Sigmoid colon (tissue), 7 donors: ENCODE measurements around the gene BCOR. TPM values are rescaled to one million over a fixed set of nuclear protein-coding genes. Genes with fewer than 3 reads are reported as not detected.

ENCODE experiments used
- DNase-seq: peaks from one replicate; pipeline ENCODE4 v3.0.0-alpha.2; 2019
- H3K27ac ChIP-seq, 4 donors: fragments of 200-600 bp; sonication (generic); one replicate each; pipeline ENCODE4 v1.5.1; 2016 to 2019; ENCODE audit warnings: mild to moderate bottlenecking in 1 of 4
- H3K27me3 ChIP-seq, 3 donors: fragments of 200-600 bp; sonication (generic); one replicate each; pipeline ENCODE4 v1.5.1; 2019; ENCODE audit warnings: mild to moderate bottlenecking in 1 of 3
- H3K36me3 ChIP-seq, 4 donors: fragments of 200-600 bp; sonication (generic); one replicate each; pipeline ENCODE4 v1.5.1; 2016 to 2019
- H3K4me1 ChIP-seq, 4 donors: fragments of 200-600 bp; sonication (generic); one replicate each; pipeline ENCODE4 v1.5.1; 2017 to 2019
- H3K4me3 ChIP-seq, 4 donors: fragments of 200-600 bp; sonication (generic); one replicate each; pipeline ENCODE4 v1.5.1; 2017 to 2019; ENCODE audit warnings: mild to moderate bottlenecking in 2 of 4, moderate library complexity in 1 of 4
- H3K9me3 ChIP-seq, 4 donors: fragments of 200-600 bp in 3 of 4; sonication (generic) in 3 of 4; one replicate each; pipeline versions ENCODE4 v1.5.1 to v1.6.1; 2013 to 2019
- CTCF ChIP-seq, 4 experiments: fragments of 450-650 bp in 3 of 4; fragments of 200-600 bp in 1 of 4; IDR thresholded peaks; one replicate each; pipeline ENCODE4 v1.5.1; 2016 to 2019; ENCODE audit warnings: antibody characterized with exemption in 4 of 4, mild to moderate bottlenecking in 3 of 4, moderate library complexity in 2 of 4
- EP300 ChIP-seq, 4 donors: sonication (generic); formaldehyde crosslinking; IDR thresholded peaks; one replicate each; pipeline ENCODE4 v1.6.1; 2017; ENCODE audit warnings: antibody characterized with exemption in 4 of 4
- POLR2A ChIP-seq, 2 donors: fragments of 450-650 bp; IDR thresholded peaks; one replicate each; pipeline ENCODE4 v1.6.1; 2016; ENCODE audit warnings: antibody characterized with exemption in 2 of 2, mild to moderate bottlenecking in 2 of 2, moderate library complexity in 2 of 2
- POLR2AphosphoS5 ChIP-seq, 4 donors: sonication (generic); formaldehyde crosslinking; IDR thresholded peaks; one replicate each; pipeline ENCODE4 v1.6.1; 2017; ENCODE audit warnings: antibody characterized with exemption in 4 of 4
- WGBS, 2 donors: extraction: QIAGEN DNeasy Blood & Tissue Kit; methylation state at CpG; one replicate each; pipeline ENCODE4 v1.1.7; 2013; 5-methylcytosine and 5-hydroxymethylcytosine counted together
- intact Hi-C: fragments of 100-400 bp; cut with DNase I; formaldehyde crosslinking; loops from one replicate; pipeline ENCODE4 v1.15.1; 2023
- polyA plus RNA-seq, 3 donors: library from polyadenylated mRNA; stranded (reverse); fragments of 200-250 nt; gene quantifications; one replicate each; pipeline ENCODE4 v1.2.3, GENCODE V29; 2013
- total RNA-seq, 4 donors: library from RNA; depleted of rRNA; stranded (reverse); fragments of >200 nt; gene quantifications; one replicate each; pipeline ENCODE4 v1.1.0, GENCODE V29; 2016
- donor health status: healthy with polysubstance abuse.
- donor health status: Bipolar disorder and iron deficiency.
- donor health status: healthy.

The BCOR gene
- total and polyA plus RNA-seq, 7 donors = 3.5 to 31.6 (median 15.8) TPM

GRCh38 chrX:40012039-40012867, 85.5 kb downstream of the BCOR start:
- intact Hi-C loops = loop anchor here (2.0 to 10.0 kb wide), 7 partner anchors 60 to 1210 kb away; partner anchors contain the start of gene MID1IP1
- WGBS, 2 donors = 2 to 7% methylated on average over 60 of the region's 60 CpGs
- Histone ChIP-seq H3K4me1 (peaks cover 0 to 42% (median 14%) of the 10 kb centered on the region in 4 donors), H3K36me3 (no peaks in the 10 kb centered on the region), H3K4me3 (peak overlapping the region; percentile 51 to 64 (median 58)), H3K27ac (peak overlapping the region; percentile 83 to 91 (median 90)), H3K9me3 (no peaks in the 10 kb centered on the region), H3K27me3 (peaks cover 0 to 8% (median 0%) of the 10 kb centered on the region in 3 donors)
- TF ChIP-seq CTCF (IDR thresholded peaks at IDR 0.05) = no peak
- TF ChIP-seq POLR2AphosphoS5 (IDR thresholded peaks at IDR 0.05) = peak in 3 of 4 donors; percentile 7 to 55 (median 55)
- TF ChIP-seq POLR2A (IDR thresholded peaks at IDR 0.05) = no peak
- TF ChIP-seq EP300 (IDR thresholded peaks at IDR 0.05) = no peak
- peak; percentile 75 for DNase-seq

- no peaks in the 10 kb centered on the region for H3K36me3 ChIP-seq
- 58 to 65% methylated on average over 24 of the region's 24 CpGs for WGBS, 2 donors
- peak overlapping the region; percentile 83 to 91 (median 90) for H3K27ac ChIP-seq
- H3K27me3 ChIP-seq = peaks cover 0 to 8% (median 0%) of the 10 kb centered on the region in 3 donors
- H3K4me1 ChIP-seq = peaks cover 0 to 43% (median 14%) of the 10 kb centered on the region in 4 donors
- intact Hi-C loops = loop anchor here (2.0 to 10.0 kb wide), 7 partner anchors 59 to 1209 kb away; partner anchors contain the start of gene MID1IP1
- H3K9me3 ChIP-seq = no peaks in the 10 kb centered on the region
- peak overlapping the region in 2 of 4 donors; percentile 18 to 64 for H3K4me3 ChIP-seq
- no peak for DNase-seq
- no peak for TF ChIP-seq POLR2AphosphoS5 (IDR thresholded peaks at IDR 0.05)
- no peak for TF ChIP-seq POLR2A (IDR thresholded peaks at IDR 0.05)
- TF ChIP-seq CTCF (IDR thresholded peaks at IDR 0.05) = no peak
- no peak for TF ChIP-seq EP300 (IDR thresholded peaks at IDR 0.05)
These were observed 86.3 kb downstream of the BCOR start for GRCh38 chrX:40011322-40012038.

DNA sequence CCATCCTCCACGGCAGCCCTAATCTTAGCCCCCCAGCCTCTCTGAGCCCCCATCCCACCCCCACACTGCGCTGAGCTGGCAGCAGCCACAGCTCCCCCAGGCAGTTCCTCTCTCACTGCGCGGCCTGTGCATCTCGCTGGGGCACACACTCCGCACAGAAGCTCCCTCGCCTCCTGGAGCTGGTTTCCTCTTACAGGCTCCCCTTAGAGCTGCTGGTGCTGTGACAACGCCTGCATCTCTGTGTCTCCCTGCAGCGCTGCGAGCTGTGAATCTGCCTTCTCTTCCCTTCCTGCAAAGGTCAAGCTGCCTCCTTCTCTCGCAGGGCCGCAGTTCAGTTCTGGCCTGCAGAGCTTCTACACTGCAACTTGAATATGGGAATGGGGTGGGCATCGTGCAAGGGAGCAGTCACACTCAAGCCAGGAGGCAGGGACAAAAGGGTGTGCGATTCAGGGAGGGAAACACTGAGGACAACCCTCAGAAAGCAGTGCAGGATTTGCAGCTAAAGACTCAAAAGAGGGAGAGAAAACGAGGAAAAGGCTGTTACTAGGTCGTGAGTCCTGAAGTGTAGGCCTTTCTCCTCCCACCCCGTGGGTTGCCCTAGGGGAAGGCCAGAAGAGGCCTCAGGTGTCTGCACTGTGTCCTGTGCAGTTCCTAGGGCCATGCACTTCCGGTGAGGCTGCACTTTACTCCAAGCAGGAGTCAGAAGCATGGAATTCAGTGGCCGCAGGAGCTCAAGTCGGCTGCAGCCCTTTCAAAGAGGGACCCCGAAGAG, 87.0 kb downstream of the BCOR start:
- Histone ChIP-seq H3K4me3 (no peak overlapping the region), H3K4me1 (peaks cover 0 to 50% (median 15%) of the 10 kb centered on the region in 4 donors), H3K27ac (no peak overlapping the region), H3K9me3 (no peaks in the 10 kb centered on the region), H3K36me3 (no peaks in the 10 kb centered on the region), H3K27me3 (peaks cover 0 to 5% (median 0%) of the 10 kb centered on the region in 3 donors)
- intact Hi-C loops = loop anchor here (5.0 to 10.0 kb wide), 6 partner anchors 58 to 1208 kb away; partner anchors contain the start of gene MID1IP1
- no peak for TF ChIP-seq POLR2AphosphoS5 (IDR thresholded peaks at IDR 0.05)
- no peak for TF ChIP-seq CTCF (IDR thresholded peaks at IDR 0.05)
- no peak for TF ChIP-seq POLR2A (IDR thresholded peaks at IDR 0.05)
- no peak for TF ChIP-seq EP300 (IDR thresholded peaks at IDR 0.05)
- 62 to 91% methylated on average over 21 of the region's 21 CpGs for WGBS, 2 donors
- DNase-seq = no peak

DNA sequence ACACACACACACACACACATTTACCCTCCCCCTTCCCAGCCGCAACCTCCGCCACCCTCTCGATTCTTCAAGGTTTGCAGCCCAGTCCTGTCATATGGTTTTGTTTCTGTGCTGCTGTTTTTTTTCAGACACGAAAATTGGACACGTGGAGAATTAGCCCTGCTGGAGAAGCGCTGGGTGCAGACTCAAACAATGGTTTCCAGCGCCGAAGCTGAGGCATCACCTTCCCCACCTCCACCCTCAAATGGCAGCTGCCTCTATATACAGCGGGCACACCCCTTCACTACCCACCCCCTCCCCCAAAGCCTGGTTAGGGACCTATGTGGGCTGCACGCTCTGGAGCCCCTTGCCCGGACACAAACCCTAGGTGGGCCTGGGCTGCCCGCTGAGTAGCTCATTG, 87.9 kb downstream of the BCOR start:
- Histone ChIP-seq H3K4me3 (no peak overlapping the region), H3K4me1 (peaks cover 0 to 57% (median 17%) of the 10 kb centered on the region in 4 donors), H3K27ac (no peak overlapping the region), H3K36me3 (no peaks in the 10 kb centered on the region), H3K9me3 (no peaks in the 10 kb centered on the region), H3K27me3 (peaks cover 0 to 4% (median 0%) of the 10 kb centered on the region in 3 donors)
- intact Hi-C loops = loop anchor here (2.0 to 10.0 kb wide), 7 partner anchors 58 to 1208 kb away; partner anchors contain the start of gene MID1IP1
- no peak for DNase-seq
- WGBS, 2 donors = 76 to 89% methylated on average over 12 of the region's 12 CpGs
- TF ChIP-seq CTCF (IDR thresholded peaks at IDR 0.05) (no peak), EP300 (IDR thresholded peaks at IDR 0.05) (no peak), POLR2A (IDR thresholded peaks at IDR 0.05) (no peak), POLR2AphosphoS5 (IDR thresholded peaks at IDR 0.05) (no peak)
